Nephron progenitor cell (in vitro differentiated cells): ENCODE measurements around the gene SEC62.

Experiments
- DNase-seq: peaks from one replicate; pipeline ENCODE4 v3.0.0; 2021
- H3K27ac Mint-ChIP-seq: 2 replicates; pipeline ENCODE4 v1.8.0; 2021; ENCODE audit warnings: mild to moderate bottlenecking, moderate library complexity, mixed read lengths
- H3K27me3 Mint-ChIP-seq: 2 replicates; pipeline ENCODE4 v1.8.0; 2021; ENCODE audit warnings: mild to moderate bottlenecking, low read depth, mixed read lengths; ENCODE audit not compliant: poor library complexity
- H3K36me3 Mint-ChIP-seq: 2 replicates; pipeline ENCODE4 v1.8.0; 2021; ENCODE audit warnings: low read depth, mixed read lengths
- H3K4me1 Mint-ChIP-seq: 2 replicates; pipeline ENCODE4 v1.8.0; 2021; ENCODE audit warnings: mixed read lengths
- H3K4me3 Mint-ChIP-seq: 2 replicates; pipeline ENCODE4 v1.8.0; 2021; ENCODE audit warnings: mild to moderate bottlenecking, moderate library complexity, mixed read lengths
- H3K9me3 Mint-ChIP-seq: 2 replicates; pipeline ENCODE4 v1.8.0; 2021; ENCODE audit warnings: mild to moderate bottlenecking, moderate library complexity, mixed read lengths
- TF ChIP-seq, protein P1 (sequence below): fragments of 200-600 bp; sonication (generic); IDR thresholded peaks from 2 replicates; pipeline ENCODE4 v1.5.0; 2021; ENCODE audit warnings: antibody characterized with exemption

The SEC62 gene

GRCh38 chr3:169931747-169932520 lies 34.7 kb upstream of the SEC62 start:
- TF ChIP-seq, protein P1, sequence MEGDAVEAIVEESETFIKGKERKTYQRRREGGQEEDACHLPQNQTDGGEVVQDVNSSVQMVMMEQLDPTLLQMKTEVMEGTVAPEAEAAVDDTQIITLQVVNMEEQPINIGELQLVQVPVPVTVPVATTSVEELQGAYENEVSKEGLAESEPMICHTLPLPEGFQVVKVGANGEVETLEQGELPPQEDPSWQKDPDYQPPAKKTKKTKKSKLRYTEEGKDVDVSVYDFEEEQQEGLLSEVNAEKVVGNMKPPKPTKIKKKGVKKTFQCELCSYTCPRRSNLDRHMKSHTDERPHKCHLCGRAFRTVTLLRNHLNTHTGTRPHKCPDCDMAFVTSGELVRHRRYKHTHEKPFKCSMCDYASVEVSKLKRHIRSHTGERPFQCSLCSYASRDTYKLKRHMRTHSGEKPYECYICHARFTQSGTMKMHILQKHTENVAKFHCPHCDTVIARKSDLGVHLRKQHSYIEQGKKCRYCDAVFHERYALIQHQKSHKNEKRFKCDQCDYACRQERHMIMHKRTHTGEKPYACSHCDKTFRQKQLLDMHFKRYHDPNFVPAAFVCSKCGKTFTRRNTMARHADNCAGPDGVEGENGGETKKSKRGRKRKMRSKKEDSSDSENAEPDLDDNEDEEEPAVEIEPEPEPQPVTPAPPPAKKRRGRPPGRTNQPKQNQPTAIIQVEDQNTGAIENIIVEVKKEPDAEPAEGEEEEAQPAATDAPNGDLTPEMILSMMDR: no peak
- no peak for DNase-seq
- Mint-ChIP-seq H3K27ac (no peak overlapping the region), H3K27me3 (peaks cover 30% of the 10 kb centered on the region), H3K4me1 (no peaks in the 10 kb centered on the region), H3K4me3 (no peak overlapping the region), H3K9me3 (no peaks in the 10 kb centered on the region), H3K36me3 (no peaks in the 10 kb centered on the region)

- H3K4me3 Mint-ChIP-seq: no peak overlapping the region
- peaks cover 28% of the 10 kb centered on the region for H3K27me3 Mint-ChIP-seq
- peaks cover 6% of the 10 kb centered on the region for H3K9me3 Mint-ChIP-seq
- H3K27ac Mint-ChIP-seq: no peak overlapping the region
- no peak for DNase-seq
- no peaks in the 10 kb centered on the region for H3K4me1 Mint-ChIP-seq
- TF ChIP-seq, protein P1: no peak
- no peaks in the 10 kb centered on the region for H3K36me3 Mint-ChIP-seq
Observed at GRCh38 chr3:169939320-169939719, 27.3 kb upstream of the SEC62 start.

DNA sequence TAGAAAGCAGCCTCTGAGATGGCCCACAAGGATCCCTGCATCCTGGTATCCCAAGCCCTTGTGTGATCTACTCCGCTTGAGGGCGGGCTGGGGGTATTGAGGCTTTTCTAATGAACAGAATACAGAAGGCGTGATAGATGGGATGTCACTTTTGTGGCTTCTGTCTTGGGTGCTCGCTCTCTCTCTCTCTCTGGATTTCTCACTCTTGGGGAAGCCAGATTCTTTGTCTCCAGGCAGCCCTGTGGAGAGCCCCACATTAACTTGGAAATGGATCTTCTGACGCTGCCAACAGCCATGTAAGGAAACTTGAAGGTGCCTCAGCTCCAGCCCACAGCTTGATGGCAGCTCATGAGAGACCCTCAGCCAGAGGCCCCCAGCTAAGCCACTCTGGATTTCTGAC lies 26.9 kb upstream of the SEC62 start:
- TF ChIP-seq, protein P1: no peak
- Mint-ChIP-seq H3K9me3 (peaks cover 6% of the 10 kb centered on the region), H3K4me1 (no peaks in the 10 kb centered on the region), H3K36me3 (no peaks in the 10 kb centered on the region), H3K4me3 (no peak overlapping the region), H3K27me3 (peaks cover 24% of the 10 kb centered on the region), H3K27ac (no peak overlapping the region)
- DNase-seq: no peak

- Mint-ChIP-seq H3K27ac (no peak overlapping the region), H3K9me3 (peaks cover 6% of the 10 kb centered on the region), H3K4me1 (no peaks in the 10 kb centered on the region), H3K27me3 (peaks cover 18% of the 10 kb centered on the region), H3K36me3 (no peaks in the 10 kb centered on the region), H3K4me3 (no peak overlapping the region)
- DNase-seq: no peak
- TF ChIP-seq, protein P1: no peak
Observed at GRCh38 chr3:169940470-169941181, 26.0 kb upstream of the SEC62 start.

DNA sequence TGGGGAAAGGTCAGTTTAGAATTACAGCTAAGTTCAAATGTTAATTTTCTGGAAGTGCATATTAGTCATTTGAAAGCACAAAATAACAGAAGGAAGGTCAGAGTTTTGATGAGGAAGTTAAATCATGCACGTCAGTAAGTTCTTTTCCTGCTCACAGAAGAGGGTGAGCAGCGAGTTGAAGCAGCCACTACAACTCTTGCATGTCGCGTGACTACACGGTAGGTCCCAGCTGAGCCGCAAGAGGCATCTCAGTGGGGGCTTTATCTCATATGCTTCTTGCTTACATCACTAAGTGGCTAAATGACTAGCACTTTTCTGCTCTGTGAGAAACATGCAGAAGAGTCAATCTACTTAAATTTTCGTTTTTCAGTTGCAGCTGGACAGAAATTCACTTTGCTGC lies 21.3 kb upstream of the SEC62 start:
- Mint-ChIP-seq H3K9me3 (peaks cover 6% of the 10 kb centered on the region), H3K27me3 (peaks cover 2% of the 10 kb centered on the region), H3K36me3 (no peaks in the 10 kb centered on the region), H3K4me3 (no peak overlapping the region), H3K27ac (no peak overlapping the region), H3K4me1 (no peaks in the 10 kb centered on the region)
- TF ChIP-seq, protein P1: no peak
- no peak for DNase-seq
